Breast epithelium (tissue), 3 donors: ENCODE data around the gene TTC28.

Experiments used
- CTCF ChIP-seq, 3 donors: fragments of 450-650 bp; IDR thresholded peaks; one replicate each; pipeline ENCODE4 v1.5.1; 2016 to 2017; ENCODE audit warnings: antibody characterized with exemption in 3 of 3, mild to moderate bottlenecking in 3 of 3, moderate library complexity in 3 of 3
- POLR2A ChIP-seq: fragments of 450-650 bp; IDR thresholded peaks from one replicate; pipeline ENCODE4 v1.6.1; 2016; ENCODE audit warnings: antibody characterized with exemption, mild to moderate bottlenecking, moderate library complexity
- POLR2AphosphoS5 ChIP-seq, 3 donors: sonication (generic); formaldehyde crosslinking; IDR thresholded peaks; one replicate each; pipeline ENCODE4 v1.6.1; 2017; ENCODE audit warnings: antibody characterized with exemption in 3 of 3

DNA sequence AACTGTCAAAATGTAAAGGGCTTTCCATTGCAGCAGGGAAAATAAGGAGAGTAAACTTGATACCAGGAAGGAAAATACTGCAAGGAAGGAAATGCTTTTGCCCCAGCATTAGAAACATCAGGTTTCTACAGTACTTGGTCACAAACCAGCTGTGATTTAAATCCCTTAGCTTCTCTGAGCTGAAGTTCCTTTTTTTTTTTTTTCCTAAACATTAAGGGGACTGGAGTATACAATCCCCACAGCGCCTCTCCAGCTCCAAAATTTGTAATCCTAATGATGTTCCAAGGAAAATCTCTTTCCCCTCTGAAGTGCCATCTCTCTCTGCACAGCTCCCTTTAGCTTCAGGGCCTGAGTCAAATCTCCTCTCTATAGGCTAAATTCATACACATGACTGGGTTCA is 540.1 kb downstream of the TTC28 start:
- no peak for TF ChIP-seq POLR2AphosphoS5 (IDR thresholded peaks at IDR 0.05)
- no peak for TF ChIP-seq CTCF (IDR thresholded peaks at IDR 0.05)
- no peak for TF ChIP-seq POLR2A
